Stomach (tissue), 9 donors: Measurements from ENCODE around the gene SEMA4D. TPM values are rescaled to one million over a fixed set of nuclear protein-coding genes. Genes with fewer than 3 reads are reported as not detected.
A peak's percentile ranks its signal among the peaks of the same experiment; 100 is the strongest.

Source experiments
- DNase-seq, 2 donors: peaks; one replicate each; pipeline versions ENCODE4 v3.0.0 to v3.0.0-alpha.2; 2013 to 2019
- H3K27ac ChIP-seq, 5 donors: fragments of 200-600 bp in 4 of 5; sonication (generic) in 4 of 5; one replicate each; pipeline ENCODE4 v1.5.1; 2013 to 2019; ENCODE audit warnings: mild to moderate bottlenecking in 1 of 5, moderate library complexity in 1 of 5
- H3K27me3 ChIP-seq, 3 donors: fragments of 200-600 bp; sonication (generic); one replicate each; pipeline ENCODE4 v1.5.1; 2017 to 2019; ENCODE audit warnings: mixed run types in 1 of 3
- H3K36me3 ChIP-seq, 4 donors: fragments of 200-600 bp; sonication (generic); 1 replicate in 3 of 4; 2 replicates in 1 of 4; pipeline ENCODE4 v1.5.1; 2016 to 2019
- H3K4me1 ChIP-seq, 4 donors: fragments of 200-600 bp; sonication (generic); one replicate each; pipeline ENCODE4 v1.5.1; 2016 to 2019
- H3K4me3 ChIP-seq, 4 donors: fragments of 200-600 bp; sonication (generic) in 3 of 4; one replicate each; pipeline ENCODE4 v1.5.1; 2016 to 2019; ENCODE audit warnings: mild to moderate bottlenecking in 1 of 4
- H3K9me3 ChIP-seq, 4 donors: fragments of 200-600 bp; sonication (generic); one replicate each; pipeline ENCODE4 v1.5.1; 2016 to 2019
- EP300 ChIP-seq: sonication (generic); formaldehyde crosslinking; IDR thresholded peaks from one replicate; pipeline ENCODE4 v1.6.1; 2017; ENCODE audit warnings: antibody characterized with exemption
- POLR2A ChIP-seq, 4 donors: fragments of 450-650 bp; IDR thresholded peaks; one replicate each; pipeline ENCODE4 v1.6.1; 2016; ENCODE audit warnings: antibody characterized with exemption in 4 of 4, control low read depth in 2 of 4, mild to moderate bottlenecking in 1 of 4, moderate library complexity in 1 of 4
- POLR2AphosphoS5 ChIP-seq, 3 donors: sonication (generic); formaldehyde crosslinking; IDR thresholded peaks; one replicate each; pipeline ENCODE4 v1.6.1; 2016; ENCODE audit warnings: antibody characterized with exemption in 3 of 3
- WGBS, 5 donors: extraction: QIAGEN DNeasy Blood & Tissue Kit in 3 of 5; methylation state at CpG; one replicate each; pipeline versions ENCODE4 v1.1.5 to v1.1.7; 2013 to 2018; 5-methylcytosine and 5-hydroxymethylcytosine counted together
- intact Hi-C: fragments of 100-400 bp; cut with DNase I; formaldehyde crosslinking; loops from one replicate; pipeline ENCODE4 v1.15.1; 2023; ENCODE audit warnings: low total_unique reads
- polyA plus RNA-seq, 3 donors: library from polyadenylated mRNA; stranded (reverse); fragments of 200-250 nt; gene quantifications; one replicate each; pipeline ENCODE4 v1.2.3, GENCODE V29; 2013
- total RNA-seq, 5 donors: library from RNA; depleted of rRNA; stranded (reverse); fragments of >200 nt; gene quantifications; one replicate each; pipeline versions ENCODE4 v1.1.0 to v1.2.3, GENCODE V29; 2014 to 2016
- TF ChIP-seq, protein P1 (sequence below), 7 experiments: fragments of 450-650 bp in 4 of 7; fragments of 200-600 bp in 3 of 7; sonication (generic) in 3 of 7; IDR thresholded peaks; one replicate each; pipeline ENCODE4 v1.5.1; 2016 to 2019; ENCODE audit warnings: antibody characterized with exemption in 7 of 7, control low read depth in 2 of 7, mild to moderate bottlenecking in 1 of 7
- donor health status: healthy with polysubstance abuse.
- donor health status: Bipolar disorder and iron deficiency.
- donor health status: healthy.

The SEMA4D gene
- total and polyA plus RNA-seq, 8 donors: 4.9 to 43.3 (median 12.5) TPM

DNA sequence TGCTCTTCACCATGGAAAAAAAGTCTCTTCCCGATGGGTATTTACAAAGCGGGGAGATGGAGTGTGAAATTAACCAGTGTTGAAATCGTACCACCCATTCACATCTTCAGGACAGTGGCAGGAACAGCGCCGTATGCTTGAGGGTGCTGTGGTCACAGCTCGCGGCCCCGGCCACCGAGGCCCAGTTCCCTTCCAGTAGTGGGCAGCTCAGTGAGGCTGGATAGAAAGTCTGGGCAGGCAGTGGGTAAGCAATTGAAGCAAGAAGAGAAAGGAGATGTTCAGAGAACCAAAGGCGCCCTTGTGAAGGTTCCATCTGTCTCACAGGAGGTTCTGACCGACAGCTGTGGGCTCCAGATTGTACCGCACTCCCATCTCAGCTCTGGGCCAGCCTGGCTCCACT, 120.5 kb downstream of the SEMA4D start:
- Histone ChIP-seq H3K4me1 (peaks cover 0 to 11% (median 3%) of the 10 kb centered on the region in 4 donors), H3K9me3 (no peaks in the 10 kb centered on the region), H3K27ac (peak overlapping the region in 2 of 5 donors; percentile 6 to 40), H3K36me3 (peaks cover 23 to 65% (median 56%) of the 10 kb centered on the region in 4 donors), H3K4me3 (no peak overlapping the region), H3K27me3 (no peaks in the 10 kb centered on the region)
- no peak for TF ChIP-seq POLR2A (IDR thresholded peaks at IDR 0.05)
- TF ChIP-seq EP300: no peak
- TF ChIP-seq, protein P1, sequence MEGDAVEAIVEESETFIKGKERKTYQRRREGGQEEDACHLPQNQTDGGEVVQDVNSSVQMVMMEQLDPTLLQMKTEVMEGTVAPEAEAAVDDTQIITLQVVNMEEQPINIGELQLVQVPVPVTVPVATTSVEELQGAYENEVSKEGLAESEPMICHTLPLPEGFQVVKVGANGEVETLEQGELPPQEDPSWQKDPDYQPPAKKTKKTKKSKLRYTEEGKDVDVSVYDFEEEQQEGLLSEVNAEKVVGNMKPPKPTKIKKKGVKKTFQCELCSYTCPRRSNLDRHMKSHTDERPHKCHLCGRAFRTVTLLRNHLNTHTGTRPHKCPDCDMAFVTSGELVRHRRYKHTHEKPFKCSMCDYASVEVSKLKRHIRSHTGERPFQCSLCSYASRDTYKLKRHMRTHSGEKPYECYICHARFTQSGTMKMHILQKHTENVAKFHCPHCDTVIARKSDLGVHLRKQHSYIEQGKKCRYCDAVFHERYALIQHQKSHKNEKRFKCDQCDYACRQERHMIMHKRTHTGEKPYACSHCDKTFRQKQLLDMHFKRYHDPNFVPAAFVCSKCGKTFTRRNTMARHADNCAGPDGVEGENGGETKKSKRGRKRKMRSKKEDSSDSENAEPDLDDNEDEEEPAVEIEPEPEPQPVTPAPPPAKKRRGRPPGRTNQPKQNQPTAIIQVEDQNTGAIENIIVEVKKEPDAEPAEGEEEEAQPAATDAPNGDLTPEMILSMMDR (IDR thresholded peaks at IDR 0.05): no peak
- TF ChIP-seq POLR2AphosphoS5 (IDR thresholded peaks at IDR 0.05): no peak
- no peak for DNase-seq
- 75 to 93% (median 86%) methylated on average over 12 of the region's 12 CpGs for WGBS, 5 donors
- intact Hi-C loops: no loop called here

DNA sequence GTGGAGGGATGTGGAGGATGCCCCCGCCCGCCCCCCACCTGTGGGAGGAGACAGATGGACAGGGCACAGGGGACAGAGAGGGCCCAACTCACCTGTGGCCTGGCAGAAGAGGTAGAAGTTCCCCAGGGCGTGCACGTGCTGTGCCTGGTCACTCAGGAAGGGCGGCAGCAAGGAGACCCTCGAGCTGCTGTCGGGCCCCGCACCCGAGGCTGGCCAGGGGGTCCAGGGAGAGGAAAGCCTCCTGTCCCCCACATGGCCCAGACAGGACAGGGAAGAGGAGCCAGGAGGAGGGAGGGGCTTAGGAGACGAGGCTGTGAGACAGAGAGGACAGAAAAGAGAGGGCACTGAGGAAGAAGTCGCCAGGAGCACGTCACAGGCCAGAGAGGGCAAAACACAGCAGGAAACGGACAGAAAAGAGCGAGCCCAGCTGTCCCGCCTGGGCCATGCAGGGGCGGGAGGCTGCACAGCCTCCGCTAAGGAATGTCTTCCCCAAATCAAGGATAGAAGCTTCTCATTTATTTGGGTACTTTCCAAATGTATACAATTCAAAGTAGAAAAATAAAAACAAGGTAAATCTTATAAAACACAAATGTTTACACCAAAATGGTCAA, 121.1 kb downstream of the SEMA4D start:
- DNase-seq: peak in 1 of 2 donors; percentile 48

DNA sequence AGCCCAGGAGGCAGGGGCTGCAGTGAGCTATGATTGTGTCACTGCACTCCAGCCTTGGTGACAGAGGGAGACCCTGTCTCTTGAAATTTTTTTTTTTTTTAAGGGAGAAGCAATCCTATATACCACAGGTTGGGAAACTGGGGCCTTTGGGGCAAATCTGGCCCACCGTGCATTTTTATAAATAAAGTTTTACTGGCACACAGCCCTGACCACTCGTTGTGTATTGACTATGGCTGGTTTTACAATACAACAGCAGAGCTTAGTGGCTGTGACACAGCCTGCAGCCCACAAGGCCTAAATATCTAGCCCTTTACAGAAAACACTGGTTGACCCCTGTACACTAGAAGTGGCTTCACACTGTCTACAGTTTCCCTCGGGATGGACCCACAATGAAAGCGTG, 121.6 kb downstream of the SEMA4D start:
- H3K36me3 ChIP-seq: peaks cover 18 to 53% (median 45%) of the 10 kb centered on the region in 4 donors
- H3K27me3 ChIP-seq: no peaks in the 10 kb centered on the region
- intact Hi-C loops: no loop called here
- no peak for DNase-seq
- H3K4me1 ChIP-seq: peaks cover 0 to 11% (median 3%) of the 10 kb centered on the region in 4 donors
- peak overlapping the region in 3 of 5 donors; percentile 19 to 67 (median 48) for H3K27ac ChIP-seq
- no peaks in the 10 kb centered on the region for H3K9me3 ChIP-seq
- WGBS, 5 donors: 85 to 93% (median 91%) methylated on average over 4 of the region's 4 CpGs
- TF ChIP-seq POLR2A (IDR thresholded peaks at IDR 0.05) (no peak), EP300 (no peak), POLR2AphosphoS5 (IDR thresholded peaks at IDR 0.05) (no peak)
- TF ChIP-seq, protein P1 (IDR thresholded peaks at IDR 0.05): no peak
- H3K4me3 ChIP-seq: no peak overlapping the region

More for the DNA sequence above, 121.1 kb downstream of the SEMA4D start:
- intact Hi-C loops: no loop called here
- peak overlapping the region in 3 of 5 donors; percentile 19 to 67 (median 48) for H3K27ac ChIP-seq
- H3K4me1 ChIP-seq: peaks cover 0 to 11% (median 3%) of the 10 kb centered on the region in 4 donors
- WGBS, 5 donors: 80 to 95% (median 87%) methylated on average over 16 to 17 of the region's 17 CpGs
- H3K27me3 ChIP-seq: no peaks in the 10 kb centered on the region
- H3K36me3 ChIP-seq: peaks cover 22 to 59% (median 50%) of the 10 kb centered on the region in 4 donors
- no peaks in the 10 kb centered on the region for H3K9me3 ChIP-seq
- TF ChIP-seq POLR2AphosphoS5 (IDR thresholded peaks at IDR 0.05): no peak
- TF ChIP-seq, protein P1 (IDR thresholded peaks at IDR 0.05): no peak
- H3K4me3 ChIP-seq: no peak overlapping the region

DNA sequence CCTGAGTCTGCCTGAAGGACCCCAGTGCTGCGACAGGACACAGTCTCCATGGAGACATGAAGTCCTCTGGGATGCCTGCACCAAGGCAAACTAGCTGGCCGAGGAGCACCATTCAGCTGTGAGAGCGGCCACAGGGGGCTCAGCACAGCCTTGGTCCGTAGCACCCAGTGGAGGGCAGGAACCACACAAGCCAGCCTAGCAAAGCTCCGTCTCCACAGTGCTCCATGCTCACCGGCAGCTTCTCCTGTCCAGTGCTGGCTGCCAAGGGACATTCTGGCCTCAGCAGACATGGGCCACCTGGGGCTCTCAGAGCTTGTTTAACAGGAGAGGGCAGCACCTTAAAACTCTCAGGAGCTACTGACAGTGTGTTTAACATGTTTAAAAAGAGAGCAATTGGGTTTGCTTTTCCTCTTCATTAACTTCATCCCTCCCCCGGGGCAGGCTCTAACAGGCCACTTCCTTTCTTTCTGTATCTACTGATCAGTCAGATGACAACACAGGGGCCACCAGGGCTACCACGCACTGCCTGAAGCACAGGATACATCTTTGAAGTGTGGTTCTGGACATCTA, 122.6 kb downstream of the SEMA4D start:
- TF ChIP-seq, protein P1 (IDR thresholded peaks at IDR 0.05): no peak
- TF ChIP-seq POLR2A (IDR thresholded peaks at IDR 0.05): no peak
- no peak for TF ChIP-seq POLR2AphosphoS5 (IDR thresholded peaks at IDR 0.05)
- TF ChIP-seq EP300: no peak

More for the DNA sequence above, 122.6 kb downstream of the SEMA4D start:
- peaks cover 0 to 11% (median 3%) of the 10 kb centered on the region in 4 donors for H3K4me1 ChIP-seq
- peak in 1 of 2 donors; percentile 46 for DNase-seq
- H3K27ac ChIP-seq: peak overlapping the region in 2 of 5 donors; percentile 9 to 60
- no peaks in the 10 kb centered on the region for H3K27me3 ChIP-seq
- WGBS, 5 donors: 38 to 72% (median 56%) methylated on average over 2 to 8 of the region's 8 CpGs
- H3K9me3 ChIP-seq: no peaks in the 10 kb centered on the region
- intact Hi-C loops: no loop called here
- peaks cover 18 to 43% (median 35%) of the 10 kb centered on the region in 4 donors for H3K36me3 ChIP-seq
- no peak overlapping the region for H3K4me3 ChIP-seq
